ENCODE results near the gene SP100. TPM values are rescaled to one million over a fixed set of nuclear protein-coding genes. Genes with fewer than 3 reads are reported as not detected.

The SP100 gene
- 79.9 to 136 TPM (median 101 TPM) in 3 replicates for polyA plus RNA-seq
- polyA plus RNA-seq (2011; ENCODE audit: low read depth): 56.4 TPM
- polyA plus RNA-seq (2011; cell fraction: cytosol; rRNA removed): 81.6 and 111 TPM in 2 replicates
- polyA plus RNA-seq (2011; cell fraction: nucleus; rRNA removed): 106 and 131 TPM in 2 replicates
- 29.1 and 91.8 TPM in 2 replicates for polyA plus RNA-seq (2012; ENCODE audit: low replicate concordance)
- 25.3 to 132 TPM (median 69.6 TPM) in 3 replicates for polyA minus RNA-seq
- polyA minus RNA-seq (2011; cell fraction: cytosol; rRNA and poly(A)+ RNA removed): 68.5 TPM
- polyA minus RNA-seq (2011; cell fraction: nucleus; rRNA and poly(A)+ RNA removed): 74.2 and 185 TPM in 2 replicates

DNA sequence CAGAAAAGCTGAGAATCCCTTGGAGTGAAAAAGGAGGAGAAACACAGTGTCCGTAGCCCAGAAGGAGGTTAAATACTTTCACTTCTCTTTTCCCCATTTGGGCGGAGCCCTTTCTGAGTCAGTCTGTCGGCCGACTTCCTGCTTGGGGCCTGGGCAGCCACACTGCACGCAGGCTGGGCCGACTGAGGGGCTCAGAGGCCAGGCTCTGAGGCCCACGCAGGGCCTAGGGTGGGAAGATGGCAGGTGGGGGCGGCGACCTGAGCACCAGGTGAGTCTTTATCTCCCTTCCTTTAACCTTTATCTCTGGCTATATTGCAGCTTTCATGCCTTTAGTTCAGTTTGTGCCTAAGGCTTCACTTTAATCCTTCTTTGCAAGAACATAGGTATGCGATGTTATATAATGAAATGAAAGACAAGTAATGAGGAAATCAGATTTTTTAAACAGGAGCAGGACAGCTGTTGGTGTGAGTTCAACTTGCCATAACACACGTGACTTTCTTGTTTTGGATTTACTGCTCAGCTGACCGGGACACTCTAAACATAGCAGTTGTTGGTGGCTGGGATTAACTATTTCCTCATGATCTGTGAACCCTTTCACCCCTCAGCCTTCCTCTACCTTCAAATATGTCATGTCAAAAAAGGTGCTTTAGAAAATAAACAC is at the start of gene SP100:
SP100 (plus strand) TSS at position 141 of the 661 bp plus-strand sequence; CDS start at position 237, 96 bp downstream.
- Histone ChIP-seq H3K4me1 (ENCODE audit: control insufficient read depth, extremely low read depth, insufficient read depth, low read length) (peaks cover 41% of the 10 kb centered on the region), H2AFZ (ENCODE audit: control insufficient read depth, low read length) (peak within 1 kb of the TSS; percentile 55), H3K9me3 (ENCODE audit: control insufficient read depth, low read depth, low read length) (no peaks in the 10 kb centered on the region), H3K9ac (ENCODE audit: control insufficient read depth, extremely low read depth, insufficient read depth, low read length) (peak within 1 kb of the TSS; percentile 95), H3K27ac (ENCODE audit: control insufficient read depth, insufficient read depth, low read length) (peak within 1 kb of the TSS; percentile 97), H3K36me3 (ENCODE audit: control insufficient read depth in 2 of 2, extremely low read depth in 1 of 2, insufficient read depth in 2 of 2, low read length in 2 of 2) (peaks cover 0 to 3% of the 10 kb centered on the region in 2 experiments), H3K79me2 (ENCODE audit: control insufficient read depth, insufficient read depth, low read length) (peaks cover 50% of the 10 kb centered on the region), H3K4me3 (ENCODE audit: control insufficient read depth in 2 of 3, extremely low read depth in 1 of 3, insufficient read depth in 2 of 3, low read depth in 1 of 3, low read length in 3 of 3) (peak within 1 kb of the TSS; percentile 62 to 91 (median 90)), H3K27me3 (ENCODE audit: control insufficient read depth, extremely low read depth, insufficient read depth, low read length) (no peaks in the 10 kb centered on the region), H3K4me2 (ENCODE audit: control insufficient read depth, extremely low read depth, insufficient read depth, low read depth, low read length) (peak within 1 kb of the TSS; percentile 90), H4K20me1 (ENCODE audit: control insufficient read depth, extremely low read depth, insufficient read depth, low read length) (no peaks in the 10 kb centered on the region), H3K9me1 (ENCODE audit: control insufficient read depth, extremely low read depth, insufficient read depth, low read length) (no peaks in the 10 kb centered on the region)
- TF ChIP-seq, protein P1, sequence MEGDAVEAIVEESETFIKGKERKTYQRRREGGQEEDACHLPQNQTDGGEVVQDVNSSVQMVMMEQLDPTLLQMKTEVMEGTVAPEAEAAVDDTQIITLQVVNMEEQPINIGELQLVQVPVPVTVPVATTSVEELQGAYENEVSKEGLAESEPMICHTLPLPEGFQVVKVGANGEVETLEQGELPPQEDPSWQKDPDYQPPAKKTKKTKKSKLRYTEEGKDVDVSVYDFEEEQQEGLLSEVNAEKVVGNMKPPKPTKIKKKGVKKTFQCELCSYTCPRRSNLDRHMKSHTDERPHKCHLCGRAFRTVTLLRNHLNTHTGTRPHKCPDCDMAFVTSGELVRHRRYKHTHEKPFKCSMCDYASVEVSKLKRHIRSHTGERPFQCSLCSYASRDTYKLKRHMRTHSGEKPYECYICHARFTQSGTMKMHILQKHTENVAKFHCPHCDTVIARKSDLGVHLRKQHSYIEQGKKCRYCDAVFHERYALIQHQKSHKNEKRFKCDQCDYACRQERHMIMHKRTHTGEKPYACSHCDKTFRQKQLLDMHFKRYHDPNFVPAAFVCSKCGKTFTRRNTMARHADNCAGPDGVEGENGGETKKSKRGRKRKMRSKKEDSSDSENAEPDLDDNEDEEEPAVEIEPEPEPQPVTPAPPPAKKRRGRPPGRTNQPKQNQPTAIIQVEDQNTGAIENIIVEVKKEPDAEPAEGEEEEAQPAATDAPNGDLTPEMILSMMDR (optimal IDR thresholded peaks at IDR 0.05 in 1 of 3, IDR thresholded peaks at IDR 0.05 in 1 of 3, conservative IDR thresholded peaks at IDR 0.05 in 1 of 3; ENCODE audit: extremely low read depth in 1 of 3, insufficient read depth in 2 of 3, low read length in 3 of 3): no peak
- TF ChIP-seq EZH2 (IDR thresholded peaks at IDR 0.05; ENCODE audit: low read length): no peak
- peak; percentile 13 for FAIRE-seq
- no peak for DNase-seq (ENCODE audit: low read depth, low spot score)
- dilution Hi-C loops (cut with MboI; ENCODE audit: extremely low pct_ligation_motif_present, low sequenced_read_pairs): no loop called here

GRCh38 chr2:230382108-230382507 is 33.9 kb upstream of the SP100 start:
- H3K4me2 ChIP-seq (ENCODE audit: control insufficient read depth, extremely low read depth, insufficient read depth, low read depth, low read length): no peak overlapping the region
- H3K36me3 ChIP-seq (ENCODE audit: control insufficient read depth in 2 of 2, extremely low read depth in 1 of 2, insufficient read depth in 2 of 2, low read length in 2 of 2): peaks cover 0 to 2% of the 10 kb centered on the region in 2 experiments
- no peak overlapping the region for H3K27ac ChIP-seq (ENCODE audit: control insufficient read depth, insufficient read depth, low read length)
- DNase-seq (ENCODE audit: low read depth, low spot score) (no peak), FAIRE-seq (no peak)
- H2AFZ ChIP-seq (ENCODE audit: control insufficient read depth, low read length): no peak overlapping the region
- no peak overlapping the region for H3K9ac ChIP-seq (ENCODE audit: control insufficient read depth, extremely low read depth, insufficient read depth, low read length)
- no peaks in the 10 kb centered on the region for H3K27me3 ChIP-seq (ENCODE audit: control insufficient read depth, extremely low read depth, insufficient read depth, low read length)
- dilution Hi-C loops (cut with MboI; ENCODE audit: extremely low pct_ligation_motif_present, low sequenced_read_pairs): no loop called here
- H3K9me3 ChIP-seq (ENCODE audit: control insufficient read depth, low read depth, low read length): no peaks in the 10 kb centered on the region
- no peaks in the 10 kb centered on the region for H4K20me1 ChIP-seq (ENCODE audit: control insufficient read depth, extremely low read depth, insufficient read depth, low read length)
- H3K4me3 ChIP-seq (ENCODE audit: control insufficient read depth in 2 of 3, extremely low read depth in 1 of 3, insufficient read depth in 2 of 3, low read depth in 1 of 3, low read length in 3 of 3): no peak overlapping the region
- TF ChIP-seq, protein P1 (optimal IDR thresholded peaks at IDR 0.05 in 1 of 3, IDR thresholded peaks at IDR 0.05 in 1 of 3, conservative IDR thresholded peaks at IDR 0.05 in 1 of 3; ENCODE audit: extremely low read depth in 1 of 3, insufficient read depth in 2 of 3, low read length in 3 of 3): no peak
- no peak for TF ChIP-seq EZH2 (IDR thresholded peaks at IDR 0.05; ENCODE audit: low read length)
- no peaks in the 10 kb centered on the region for H3K9me1 ChIP-seq (ENCODE audit: control insufficient read depth, extremely low read depth, insufficient read depth, low read length)
- no peaks in the 10 kb centered on the region for H3K79me2 ChIP-seq (ENCODE audit: control insufficient read depth, insufficient read depth, low read length)
- H3K4me1 ChIP-seq (ENCODE audit: control insufficient read depth, extremely low read depth, insufficient read depth, low read length): no peaks in the 10 kb centered on the region
